GM12878 (cell line): ENCODE measurements around the gene PDHA1. TPM values are rescaled to one million over a fixed set of nuclear protein-coding genes. Genes with fewer than 3 reads are reported as not detected.
A peak's percentile ranks its signal among the peaks of the same experiment; 100 is the strongest.

Experiments
- ATAC-seq: fragments of 200-7000 bp; cut with Tn5 transposase; 3 replicates; pipeline ENCODE4 v1.9.1; 2020; ENCODE audit warnings: mild to moderate bottlenecking, moderate library complexity
- BruUV-seq: library from RNA; stranded (reverse); fragments of 400-500 nt; replicated peaks from 2 replicates; lab custom pipeline; 2021; lab: Mats Ljungman, UMichigan
- CTCF ChIA-PET: fragments of 300-600 bp; sonication (Branson Sonifier 250); formaldehyde crosslinking; extraction: SDS; loops from one replicate; lab custom pipeline; 2021; ENCODE audit warnings: inconsistent platforms; lab: Yijun Ruan, JAX
- POLR2A ChIA-PET: fragments of 350-600 bp; formaldehyde crosslinking; extraction: SDS; loops from one replicate; lab custom pipeline; 2021; ENCODE audit warnings: inconsistent platforms; lab: Charles Lee
- RAD21 ChIA-PET: fragments of 300-600 bp; sonication (Branson Sonifier 250); formaldehyde crosslinking; loops from one replicate; lab custom pipeline; 2023; ENCODE audit warnings: antibody characterized with exemption; ENCODE audit not compliant: unreplicated experiment; lab: Charles Lee
- SMC1A ChIA-PET: fragments of 300-600 bp; sonication (Branson Sonifier 250); formaldehyde crosslinking; loops from one replicate; lab custom pipeline; 2023; ENCODE audit not compliant: unreplicated experiment, uncharacterized antibody; lab: Charles Lee
- DNase-seq: peaks from one replicate; pipeline ENCODE4 v3.0.0-alpha.2; 2011; ENCODE audit warnings: low read depth, low spot score
- FAIRE-seq: peaks from 3 replicates; lab custom pipeline; 2011; peaks lifted over from hg19 to GRCh38; lab: Jason Lieb, UNC
- H2AFZ ChIP-seq: 2 replicates; pipeline ENCODE4 v1.6.0; 2011; ENCODE audit warnings: low read depth, low read length, control low read depth; ENCODE audit not compliant: control insufficient read depth
- H3K27ac ChIP-seq: 2 replicates; pipeline ENCODE4 v1.5.1; 2011; ENCODE audit warnings: control low read depth; ENCODE audit not compliant: control insufficient read depth, insufficient read depth
- H3K27me3 ChIP-seq, 2 experiments: replicated peaks in 1 of 2; 2 replicates each; pipeline versions ENCODE4 v1.6.0 to v1.6.1; 2011; ENCODE audit warnings: low read length in 1 of 2; ENCODE audit not compliant: control insufficient read depth in 2 of 2, insufficient read depth in 2 of 2
- H3K36me3 ChIP-seq, 2 experiments: 2 replicates each; pipeline ENCODE4 v1.5.1; 2011; ENCODE audit warnings: low read length in 1 of 2; ENCODE audit not compliant: control insufficient read depth in 2 of 2, insufficient read depth in 2 of 2
- H3K4me1 ChIP-seq: 2 replicates; pipeline ENCODE4 v1.6.1; 2011; ENCODE audit warnings: mild to moderate bottlenecking, low read length, moderate library complexity, mixed read lengths; ENCODE audit not compliant: control insufficient read depth, insufficient read depth
- H3K4me2 ChIP-seq: 2 replicates; pipeline ENCODE4 v1.6.0; 2011; ENCODE audit warnings: control low read depth; ENCODE audit not compliant: control insufficient read depth, insufficient read depth
- H3K4me3 ChIP-seq: fragments of 200-600 bp; sonication (generic); 2 replicates; pipeline ENCODE4 v1.5.1; 2016
- H3K79me2 ChIP-seq: 2 replicates; pipeline ENCODE4 v1.6.0; 2011; ENCODE audit warnings: low read length; ENCODE audit not compliant: control insufficient read depth, insufficient read depth
- H3K9ac ChIP-seq: 2 replicates; pipeline ENCODE4 v1.8.0; 2011; ENCODE audit warnings: low read length, control low read depth, mixed read lengths; ENCODE audit not compliant: control insufficient read depth, insufficient read depth
- H3K9me3 ChIP-seq: replicated peaks from 3 replicates; pipeline ENCODE4 v1.5.1; 2011; ENCODE audit warnings: mild to moderate bottlenecking, low read length; ENCODE audit not compliant: control insufficient read depth, insufficient read depth
- H4K20me1 ChIP-seq: 2 replicates; pipeline ENCODE4 v1.6.0; 2011; ENCODE audit not compliant: control insufficient read depth, insufficient read depth
- MXI1 ChIP-seq: fragments of 150-350 bp; IDR thresholded peaks from 2 replicates; pipeline ENCODE4 v1.6.1; 2011; ENCODE audit warnings: low read depth, mild to moderate bottlenecking, inconsistent platforms, low read length, improper control_type of control experiment
- RUNX3 ChIP-seq: IDR thresholded peaks from 2 replicates; pipeline ENCODE4 v1.6.1; 2012; ENCODE audit warnings: low read length, inconsistent platforms
- TCF7 ChIP-seq: IDR thresholded peaks from 2 replicates; pipeline ENCODE4 v1.6.1; 2014; ENCODE audit warnings: antibody characterized with exemption, borderline replicate concordance
- WGBS: methylation state at CpG from one replicate; pipeline ENCODE4 v1.1.6; 2016; ENCODE audit warnings: low lambda C conversion rate; ENCODE audit not compliant: insufficient replicate concordance, insufficient coverage; ENCODE audit errors: missing lambda C conversion rate; 5-methylcytosine and 5-hydroxymethylcytosine counted together
- in situ Hi-C: fragments of 300-500 bp; cut with MboI; formaldehyde crosslinking; loops from 9 replicates; pipeline ENCODE4 v1.14.3; 2018; ENCODE audit warnings: mixed read lengths
- intact Hi-C: fragments of 100-400 bp; cut with micrococcal nuclease; formaldehyde crosslinking; loops from one replicate; pipeline ENCODE4 v1.14.2; 2022; ENCODE audit not compliant: unreplicated experiment
- polyA plus RNA-seq, 11 experiments: library from polyadenylated mRNA; depleted of rRNA in 4 of 11; unstranded in 6 of 11; stranded (reverse) in 5 of 11; fragments of >200 nt; fragmentation: Nextera tagmentation in 4 of 11; fragmentation: Illumina TruSeq in 1 of 11; extraction: Ambion mirVana in 4 of 11; extraction: Trizol in 1 of 11; gene quantifications; 1 replicate in 1 of 11; 2 replicates in 10 of 11; pipeline versions ENCODE4 v1.2.1 to v1.2.3, GENCODE V29; 2011 to 2016; ENCODE audit warnings: inconsistent platforms in 2 of 11, missing spikeins in 2 of 11, low read depth in 1 of 11
- total RNA-seq, 4 experiments: library from RNA; depleted of rRNA in 3 of 4; stranded (reverse); fragments of >200 nt in 3 of 4; fragmentation: Illumina TruSeq in 1 of 4; extraction: Trizol in 1 of 4; gene quantifications; 2 replicates each; pipeline versions ENCODE4 v1.2.1 to v1.2.3, GENCODE V29; 2013 to 2021

The PDHA1 gene
- total and polyA plus RNA-seq, 10 of the 15 experiments (the other 5 are each of a cell fraction or from before 2014, with no cell fraction given): 175 to 370 (median 270) TPM

GRCh38 chrX:19342331-19342906 lies 1.3 kb upstream of the PDHA1 start:
- no peak for ATAC-seq
- FAIRE-seq: no peak
- no peaks in the 10 kb centered on the region for H3K27me3 ChIP-seq
- no peak for DNase-seq
- 35% methylated on average over 6 of the region's 6 CpGs for WGBS
- TF ChIP-seq MXI1: no peak
- peaks cover 23% of the 10 kb centered on the region for H3K79me2 ChIP-seq
- SMC1A ChIA-PET: no interaction called here
- no peaks in the 10 kb centered on the region for H3K4me1 ChIP-seq
- no peak overlapping the region for H2AFZ ChIP-seq
- CTCF ChIA-PET: no interaction called here
- no peak overlapping the region for H3K4me2 ChIP-seq
- in situ Hi-C loops (loop anchor here (10.0 kb wide), 1 partner anchor 668 kb away; the partner anchor contains the start of gene RS1), intact Hi-C loops (loop anchor here (10.0 kb wide), 1 partner anchor 542 kb away; the partner anchor contains the start of gene SH3KBP1)
- no TSS peak for BruUV-seq
- H3K4me3 ChIP-seq: no peak overlapping the region
- no peaks in the 10 kb centered on the region for H3K9me3 ChIP-seq
- POLR2A ChIA-PET: no interaction called here
- no peaks in the 10 kb centered on the region for H3K36me3 ChIP-seq
- H3K27ac ChIP-seq: no peak overlapping the region
- H3K9ac ChIP-seq: no peak overlapping the region
- no peaks in the 10 kb centered on the region for H4K20me1 ChIP-seq
- RAD21 ChIA-PET: no interaction called here

DNA sequence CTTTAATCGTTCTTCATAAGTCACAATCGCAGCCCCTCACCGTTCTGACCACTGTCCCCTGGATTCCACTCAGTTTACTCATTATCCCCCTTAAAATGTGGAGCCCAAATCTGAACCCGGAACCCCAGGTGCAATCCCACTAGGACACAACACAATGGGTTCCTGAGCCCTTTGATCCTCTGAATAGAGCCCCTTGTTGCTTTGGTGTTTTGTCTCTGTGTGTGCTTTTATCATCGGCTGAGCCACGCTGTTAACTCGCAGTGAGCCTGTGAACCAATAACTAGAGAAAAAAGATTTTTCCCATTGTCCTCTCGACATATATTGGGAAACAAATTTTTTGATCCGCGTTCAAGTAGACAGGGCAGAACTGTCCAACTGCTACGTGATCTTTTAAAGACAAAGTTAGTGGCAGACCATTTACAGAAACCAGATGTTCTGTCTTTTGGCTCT lies 617 bp upstream of the PDHA1 start:
- Histone ChIP-seq H3K79me2 (peaks cover 25% of the 10 kb centered on the region), H2AFZ (peak overlapping the region; percentile 33), H3K27me3 (no peaks in the 10 kb centered on the region), H3K9ac (peak overlapping the region; percentile 14; the same call in 1 of the 2 replicates), H3K4me1 (no peaks in the 10 kb centered on the region), H3K4me2 (peak overlapping the region; percentile 55), H3K36me3 (no peaks in the 10 kb centered on the region), H3K4me3 (peak overlapping the region; percentile 38; the same call in 1 of the 2 replicates), H4K20me1 (no peaks in the 10 kb centered on the region), H3K27ac (no peak overlapping the region), H3K9me3 (no peaks in the 10 kb centered on the region)
- DNase-seq (no peak), FAIRE-seq (no peak), ATAC-seq (no peak)
- ChIA-PET POLR2A (no interaction called here), SMC1A (no interaction called here), RAD21 (no interaction called here), CTCF (no interaction called here)
- BruUV-seq: no TSS peak
- in situ Hi-C loops: loop anchor here (10.0 kb wide), 1 partner anchor 668 kb away; the partner anchor contains the start of gene RS1
- TF ChIP-seq TCF7 (no peak), RUNX3 (no peak)
- WGBS: 68% methylated on average over 11 of the region's 11 CpGs
- intact Hi-C loops: loop anchor here (10.0 kb wide), 1 partner anchor 542 kb away; the partner anchor contains the start of gene SH3KBP1
